Cardiac fibroblast (primary cell): ENCODE data around the gene NT5DC1.
A peak's percentile ranks its signal among the peaks of the same experiment; 100 is the strongest.

Experiments
- DNase-seq, 2 donors: peaks; one replicate each; pipeline versions ENCODE4 v3.0.0 to v3.0.0-alpha.2; 2010; ENCODE audit warnings: low read depth in 2 of 2
- H3K4me3 ChIP-seq, 2 donors: replicated peaks in 1 of 2; 1 replicate in 1 of 2; 2 replicates in 1 of 2; pipeline ENCODE4 v1.5.1; 2011; ENCODE audit warnings: low read depth in 2 of 2, low read length in 2 of 2, mild to moderate bottlenecking in 2 of 2, moderate library complexity in 1 of 2
- CTCF ChIP-seq: IDR thresholded peaks from one replicate; pipeline ENCODE4 v1.5.1; 2011; ENCODE audit warnings: low read depth, mild to moderate bottlenecking, low read length, inconsistent platforms

The NT5DC1 gene

DNA sequence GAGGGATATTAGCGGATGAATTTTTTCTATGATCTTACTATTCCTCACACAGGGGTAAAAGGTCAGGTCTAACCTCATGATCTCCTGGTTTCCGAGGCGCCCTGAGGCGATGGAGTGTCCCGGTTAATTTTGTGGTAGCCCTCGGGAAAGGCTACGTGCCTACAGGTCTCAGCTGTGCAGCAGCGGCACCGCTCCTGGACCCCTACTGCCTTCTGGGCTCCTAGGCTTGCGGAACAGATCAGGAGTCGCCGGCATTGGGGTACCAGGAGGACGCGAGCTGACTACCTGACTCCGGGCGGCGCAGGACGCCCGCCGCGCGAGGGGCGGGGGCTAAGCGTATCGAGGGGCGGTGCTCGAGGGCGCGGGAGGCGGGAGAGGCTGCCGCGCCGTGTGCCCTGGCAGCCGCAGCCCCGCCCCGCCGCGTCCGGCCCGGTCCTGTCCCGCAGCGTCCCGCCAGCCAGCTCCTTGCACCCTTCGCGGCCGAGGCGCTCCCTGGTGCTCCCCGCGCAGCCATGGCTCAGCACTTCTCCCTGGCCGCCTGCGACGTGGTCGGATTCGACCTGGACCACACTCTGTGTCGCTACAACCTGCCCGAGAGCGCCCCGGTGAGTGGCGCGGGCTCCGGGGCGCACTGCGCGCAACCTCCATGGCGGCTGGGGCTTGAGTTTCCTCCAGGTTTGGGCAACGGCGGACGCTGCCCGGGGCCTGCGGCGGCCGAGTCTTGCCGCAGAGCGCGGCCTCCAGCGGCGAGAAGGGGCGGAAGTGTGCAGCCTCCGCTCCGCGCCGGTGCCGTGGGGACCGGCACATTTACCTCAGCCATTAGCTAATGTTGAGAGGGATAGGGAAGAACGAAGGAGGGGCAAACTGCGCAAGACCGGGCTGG is at the start of gene NT5DC1:
NT5DC1 (plus strand) TSS at position 435 of the 883 bp plus-strand sequence; CDS start at position 513, 78 bp downstream.
- H3K4me3 ChIP-seq, result peak within 1 kb of the TSS; percentile 78 to 83
- DNase-seq, result peak; percentile 73 to 80
- TF ChIP-seq CTCF, result peak; percentile 28

- H3K4me3 ChIP-seq, result no peak overlapping the region
- no peak for DNase-seq
- TF ChIP-seq CTCF, result no peak
Measured at GRCh38 chr6:116051244-116051643, 49.4 kb upstream of the NT5DC1 start.

GRCh38 chr6:116055513-116055912 is 45.1 kb upstream of the NT5DC1 start:
- no peak for TF ChIP-seq CTCF
- DNase-seq, result no peak
- H3K4me3 ChIP-seq, result no peak overlapping the region

GRCh38 chr6:116057766-116058165 is 42.9 kb upstream of the NT5DC1 start:
- DNase-seq, result no peak
- TF ChIP-seq CTCF, result no peak
- H3K4me3 ChIP-seq, result no peak overlapping the region

DNA sequence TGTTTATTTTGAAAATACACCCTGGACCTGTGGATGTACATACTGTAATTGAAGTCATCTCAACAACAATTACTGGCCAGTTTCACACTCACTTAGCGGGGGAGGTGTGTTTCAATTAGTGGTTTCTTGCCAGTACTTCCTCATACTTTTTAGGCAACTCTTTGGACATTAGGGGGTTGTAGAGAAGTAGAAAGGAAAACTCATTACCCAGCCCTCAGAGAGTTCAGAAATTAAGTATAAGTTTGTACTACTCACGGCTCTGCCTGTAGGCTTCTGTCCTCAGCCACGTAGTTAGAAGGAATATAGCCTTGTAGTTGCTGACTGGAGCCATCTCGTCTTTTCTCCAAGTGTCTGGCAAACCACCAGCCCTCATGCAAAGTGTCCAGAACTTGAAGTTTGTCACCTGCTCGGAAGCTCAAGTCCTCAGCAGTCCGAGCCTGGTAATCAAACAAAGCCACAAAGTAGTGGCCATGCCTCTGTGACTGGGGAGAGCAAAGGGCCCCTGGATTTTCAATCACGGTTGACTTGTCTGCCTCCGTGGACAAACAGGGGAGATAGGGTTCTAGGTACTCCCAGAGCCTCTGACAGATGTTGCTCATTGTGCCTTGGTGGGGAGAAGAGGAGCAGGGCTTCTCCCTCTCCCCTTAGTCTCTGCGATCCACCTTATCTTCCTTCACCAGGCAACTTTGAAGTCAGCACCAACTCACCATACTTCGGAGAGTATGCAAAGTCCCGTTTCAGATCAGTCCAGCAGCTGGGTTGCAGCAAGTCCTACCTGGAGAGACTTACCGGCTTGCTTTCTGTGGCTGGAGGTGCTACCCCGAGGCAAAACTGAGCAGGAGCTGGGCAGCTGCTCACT is 40.7 kb upstream of the NT5DC1 start:
- peak; percentile 19 to 43 for DNase-seq
- peak overlapping the region; percentile 40 to 48 for H3K4me3 ChIP-seq
- no peak for TF ChIP-seq CTCF

DNA sequence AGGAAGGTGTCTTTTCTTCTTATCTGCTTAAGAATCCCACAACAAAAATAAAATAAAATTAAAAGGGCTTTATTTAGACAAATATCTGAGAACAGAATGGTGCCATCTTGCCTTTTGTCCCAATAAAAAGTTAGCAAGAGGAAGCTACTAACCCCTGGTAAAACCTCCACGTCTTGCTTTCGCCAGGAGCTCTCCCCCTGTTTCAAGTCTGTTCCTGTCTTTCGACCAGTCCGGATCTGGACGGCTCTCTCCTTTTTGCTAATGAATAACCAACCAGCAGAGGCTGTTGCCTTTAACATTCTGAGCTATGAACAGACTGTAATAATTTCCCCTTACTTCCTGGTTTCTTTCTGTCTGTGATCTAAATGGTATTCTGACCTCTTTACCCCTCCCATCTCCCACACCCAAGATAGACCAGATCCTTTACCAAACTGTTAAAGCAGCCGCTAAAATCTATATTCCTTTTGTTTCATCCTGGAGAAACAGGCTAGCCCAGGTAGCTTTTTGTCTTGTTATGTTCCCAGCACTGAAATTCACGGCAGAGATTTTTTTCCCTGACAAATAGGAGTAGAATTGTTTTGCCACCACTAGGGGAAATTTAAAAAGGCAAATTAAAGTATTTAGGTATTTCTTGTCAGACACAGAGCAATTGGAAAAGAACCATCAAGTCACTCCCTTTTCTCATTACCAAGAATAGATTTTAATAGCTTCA is 39.9 kb upstream of the NT5DC1 start, which contains the start of gene FRK:
FRK (minus strand) TSS at position 320 of the 712 bp plus-strand sequence. CDS start 580 bp downstream, outside the sequence.
- H3K4me3 ChIP-seq, result peak within 1 kb of the TSS; percentile 40 to 48
- peak; percentile 32 for TF ChIP-seq CTCF
- peak; percentile 59 to 71 for DNase-seq
